Measurements from ENCODE around the gene EIF4G3.

DNA sequence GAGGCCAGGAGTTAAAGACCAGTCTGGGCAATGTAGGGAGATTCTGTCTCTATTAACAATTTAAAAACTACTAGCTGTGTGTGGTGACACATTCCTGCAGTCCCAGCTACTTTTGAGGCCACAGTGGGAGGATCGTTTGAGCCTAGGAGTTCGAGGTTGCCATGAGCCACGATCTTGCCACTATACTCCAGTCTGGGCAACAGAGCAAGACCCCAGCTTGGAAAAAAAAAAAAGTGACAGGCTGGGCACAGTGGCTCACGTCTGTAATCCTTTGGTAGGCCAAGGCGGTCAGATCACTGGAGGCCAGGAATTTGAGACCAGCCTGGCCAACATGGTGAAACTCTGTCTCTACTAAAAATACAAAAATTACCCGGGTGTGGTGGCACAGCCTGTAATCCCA, 416.4 kb downstream of the EIF4G3 start:
- TF ChIP-seq, protein P1, sequence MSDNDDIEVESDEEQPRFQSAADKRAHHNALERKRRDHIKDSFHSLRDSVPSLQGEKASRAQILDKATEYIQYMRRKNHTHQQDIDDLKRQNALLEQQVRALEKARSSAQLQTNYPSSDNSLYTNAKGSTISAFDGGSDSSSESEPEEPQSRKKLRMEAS (IDR thresholded peaks at IDR 0.05): no peak
- TF ChIP-seq EP300 (IDR thresholded peaks at IDR 0.05; ENCODE audit: borderline replicate concordance in 1 of 2, low read depth in 2 of 2, low read length in 2 of 2): no peak
- TF ChIP-seq SIN3A (conservative IDR thresholded peaks at IDR 0.05 in 1 of 2, IDR thresholded peaks at IDR 0.05 in 1 of 2; ENCODE audit: low read depth in 1 of 2, low read length in 2 of 2): no peak
- TF ChIP-seq EZH2 (IDR thresholded peaks at IDR 0.05; ENCODE audit: low read depth, low read length, severe bottlenecking): no peak
- TF ChIP-seq, protein P2, sequence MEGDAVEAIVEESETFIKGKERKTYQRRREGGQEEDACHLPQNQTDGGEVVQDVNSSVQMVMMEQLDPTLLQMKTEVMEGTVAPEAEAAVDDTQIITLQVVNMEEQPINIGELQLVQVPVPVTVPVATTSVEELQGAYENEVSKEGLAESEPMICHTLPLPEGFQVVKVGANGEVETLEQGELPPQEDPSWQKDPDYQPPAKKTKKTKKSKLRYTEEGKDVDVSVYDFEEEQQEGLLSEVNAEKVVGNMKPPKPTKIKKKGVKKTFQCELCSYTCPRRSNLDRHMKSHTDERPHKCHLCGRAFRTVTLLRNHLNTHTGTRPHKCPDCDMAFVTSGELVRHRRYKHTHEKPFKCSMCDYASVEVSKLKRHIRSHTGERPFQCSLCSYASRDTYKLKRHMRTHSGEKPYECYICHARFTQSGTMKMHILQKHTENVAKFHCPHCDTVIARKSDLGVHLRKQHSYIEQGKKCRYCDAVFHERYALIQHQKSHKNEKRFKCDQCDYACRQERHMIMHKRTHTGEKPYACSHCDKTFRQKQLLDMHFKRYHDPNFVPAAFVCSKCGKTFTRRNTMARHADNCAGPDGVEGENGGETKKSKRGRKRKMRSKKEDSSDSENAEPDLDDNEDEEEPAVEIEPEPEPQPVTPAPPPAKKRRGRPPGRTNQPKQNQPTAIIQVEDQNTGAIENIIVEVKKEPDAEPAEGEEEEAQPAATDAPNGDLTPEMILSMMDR (IDR thresholded peaks at IDR 0.05; ENCODE audit: control extremely low read depth in 1 of 3, insufficient read depth in 1 of 3, low read depth in 1 of 3, low read length in 3 of 3): no peak
- no peak for TF ChIP-seq CEBPB (IDR thresholded peaks at IDR 0.05; ENCODE audit: low read depth, low read length)
- TF ChIP-seq, protein P3, sequence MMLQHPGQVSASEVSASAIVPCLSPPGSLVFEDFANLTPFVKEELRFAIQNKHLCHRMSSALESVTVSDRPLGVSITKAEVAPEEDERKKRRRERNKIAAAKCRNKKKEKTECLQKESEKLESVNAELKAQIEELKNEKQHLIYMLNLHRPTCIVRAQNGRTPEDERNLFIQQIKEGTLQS (IDR thresholded peaks at IDR 0.05; ENCODE audit: insufficient read depth, low read depth, low read length): no peak
- TF ChIP-seq POLR2A (IDR thresholded peaks at IDR 0.05; ENCODE audit: control extremely low read depth in 1 of 2, low read depth in 2 of 2, low read length in 2 of 2): no peak
- no peak for TF ChIP-seq RFX5 (IDR thresholded peaks at IDR 0.05; ENCODE audit: borderline replicate concordance, low read depth, low read length)
